ENCODE measurements around the gene GSK3B.

GSK3B gene

GRCh38 chr3:120027226-120027625, 67.0 kb downstream of the GSK3B start:
- DNase-seq (ENCODE audit: low read depth), result no peak
- in situ Hi-C loops (cut with HindIII; ENCODE audit: low sequenced_read_pairs), result no loop called here
- no peak overlapping the region for H3K4me3 ChIP-seq (ENCODE audit: low read depth, low read length)
- no peak for TF ChIP-seq CTCF (IDR thresholded peaks at IDR 0.05; ENCODE audit: low read depth, low read length, missing control alignments)

- in situ Hi-C loops (cut with HindIII; ENCODE audit: low sequenced_read_pairs), result no loop called here
- no peak for DNase-seq (ENCODE audit: low read depth)
- TF ChIP-seq CTCF (IDR thresholded peaks at IDR 0.05; ENCODE audit: low read depth, low read length, missing control alignments), result no peak
Observed at GRCh38 chr3:120025520-120025919, 68.7 kb downstream of the GSK3B start.

GRCh38 chr3:120024103-120024502, 70.1 kb downstream of the GSK3B start:
- no peak for DNase-seq (ENCODE audit: low read depth)
- no peak overlapping the region for H3K4me3 ChIP-seq (ENCODE audit: low read depth, low read length)
- in situ Hi-C loops (cut with HindIII; ENCODE audit: low sequenced_read_pairs), result no loop called here
- no peak for TF ChIP-seq CTCF (IDR thresholded peaks at IDR 0.05; ENCODE audit: low read depth, low read length, missing control alignments)

More at GRCh38 chr3:120025520-120025919, 68.7 kb downstream of the GSK3B start:
- no peak overlapping the region for H3K4me3 ChIP-seq (ENCODE audit: low read depth, low read length)

- DNase-seq (ENCODE audit: low read depth), result no peak
- TF ChIP-seq CTCF (IDR thresholded peaks at IDR 0.05; ENCODE audit: low read depth, low read length, missing control alignments), result no peak
- H3K4me3 ChIP-seq (ENCODE audit: low read depth, low read length), result no peak overlapping the region
- in situ Hi-C loops (cut with HindIII; ENCODE audit: low sequenced_read_pairs), result no loop called here
Observed at GRCh38 chr3:120022729-120023128, 71.5 kb downstream of the GSK3B start.

- H3K4me3 ChIP-seq (ENCODE audit: low read depth, low read length), result no peak overlapping the region
- in situ Hi-C loops (cut with HindIII; ENCODE audit: low sequenced_read_pairs), result no loop called here
- TF ChIP-seq CTCF (IDR thresholded peaks at IDR 0.05; ENCODE audit: low read depth, low read length, missing control alignments), result no peak
- no peak for DNase-seq (ENCODE audit: low read depth)
Observed at GRCh38 chr3:120021523-120021922, 72.7 kb downstream of the GSK3B start.

- no peak for TF ChIP-seq CTCF (IDR thresholded peaks at IDR 0.05; ENCODE audit: low read depth, low read length, missing control alignments)
- no peak for DNase-seq (ENCODE audit: low read depth)
- no peak overlapping the region for H3K4me3 ChIP-seq (ENCODE audit: low read depth, low read length)
- in situ Hi-C loops (cut with HindIII; ENCODE audit: low sequenced_read_pairs), result no loop called here
Observed at GRCh38 chr3:120018299-120018698, 75.9 kb downstream of the GSK3B start.

- H3K4me3 ChIP-seq (ENCODE audit: low read depth, low read length), result no peak overlapping the region
- DNase-seq (ENCODE audit: low read depth), result no peak
- no peak for TF ChIP-seq CTCF (IDR thresholded peaks at IDR 0.05; ENCODE audit: low read depth, low read length, missing control alignments)
- in situ Hi-C loops (cut with HindIII; ENCODE audit: low sequenced_read_pairs), result no loop called here
Observed at GRCh38 chr3:120017692-120018091, 76.6 kb downstream of the GSK3B start.
